Measurements from ENCODE around the gene BSCL2. TPM values are rescaled to one million over a fixed set of nuclear protein-coding genes. Genes with fewer than 3 reads are reported as not detected.
"Not testable (repeated sequence)": the region's sequence is repeated elsewhere in the genome, so short reads cannot be mapped to it uniquely, and the experiment has no call there.

BSCL2 gene
- total and polyA plus RNA-seq, 8 donors = 39.9 to 109 (median 49.5) TPM

- ATAC-seq = no peak
- Histone ChIP-seq H3K27me3 (no peaks in the 10 kb centered on the region), H3K4me1 (peaks cover 15 to 41% of the 10 kb centered on the region in 2 donors), H3K4me3 (peak overlapping the region; percentile 92 to 94), H3K9me3 (no peaks in the 10 kb centered on the region), H3K36me3 (peaks cover 0 to 46% of the 10 kb centered on the region in 2 donors), H3K27ac (peak overlapping the region; percentile 79 to 94)
- DNase-seq = no peak
- intact Hi-C loops (cut with DNase I) = no loop called here
- TF ChIP-seq CTCF (IDR thresholded peaks at IDR 0.05) = no peak
Observed at GRCh38 chr11:62678433-62678769, 28.8 kb downstream of the BSCL2 start.

- Histone ChIP-seq H3K27ac (no peak overlapping the region), H3K9me3 (no peaks in the 10 kb centered on the region), H3K36me3 (peaks cover 0 to 51% of the 10 kb centered on the region in 2 donors), H3K4me1 (peaks cover 18 to 48% of the 10 kb centered on the region in 2 donors), H3K4me3 (peak overlapping the region in 1 of 2 donors; percentile 92), H3K27me3 (no peaks in the 10 kb centered on the region)
- ATAC-seq (no peak), DNase-seq (peak in 1 of 4 donors; percentile 54)
- intact Hi-C loops (cut with DNase I) = no loop called here
- TF ChIP-seq CTCF (IDR thresholded peaks at IDR 0.05) = no peak
Observed at GRCh38 chr11:62677714-62678113, 29.5 kb downstream of the BSCL2 start.

GRCh38 chr11:62677156-62677555 lies 30.1 kb downstream of the BSCL2 start:
- Histone ChIP-seq H3K9me3 (no peaks in the 10 kb centered on the region), H3K4me1 (peaks cover 21 to 54% of the 10 kb centered on the region in 2 donors), H3K4me3 (no peak overlapping the region), H3K27me3 (no peaks in the 10 kb centered on the region), H3K27ac (no peak overlapping the region), H3K36me3 (peaks cover 0 to 51% of the 10 kb centered on the region in 2 donors)
- DNase-seq (no peak), ATAC-seq (no peak)
- intact Hi-C loops (cut with DNase I) = no loop called here
- no peak for TF ChIP-seq CTCF (IDR thresholded peaks at IDR 0.05)

GRCh38 chr11:62676698-62677097 lies 30.5 kb downstream of the BSCL2 start:
- no peak overlapping the region for H3K27ac ChIP-seq
- no peak for ATAC-seq
- peaks cover 21 to 54% of the 10 kb centered on the region in 2 donors for H3K4me1 ChIP-seq
- TF ChIP-seq CTCF (IDR thresholded peaks at IDR 0.05) = no peak
- no peaks in the 10 kb centered on the region for H3K27me3 ChIP-seq
- peaks cover 0 to 51% of the 10 kb centered on the region in 2 donors for H3K36me3 ChIP-seq
- H3K4me3 ChIP-seq = no peak overlapping the region
- H3K9me3 ChIP-seq = no peaks in the 10 kb centered on the region
- DNase-seq = no peak
- intact Hi-C loops (cut with DNase I) = no loop called here

- Histone ChIP-seq H3K4me1 (peaks cover 28 to 63% of the 10 kb centered on the region in 2 donors), H3K36me3 (peaks cover 0 to 51% of the 10 kb centered on the region in 2 donors)
- H3K27me3 ChIP-seq; H3K9me3 ChIP-seq; H3K4me3 ChIP-seq; intact Hi-C loops (cut with DNase I); H3K27ac ChIP-seq; ATAC-seq: not testable (repeated sequence)
- DNase-seq = peak in 1 of 4 donors; percentile 23
Observed at GRCh38 chr11:62675415-62675814, 31.8 kb downstream of the BSCL2 start.

- TF ChIP-seq CTCF (IDR thresholded peaks at IDR 0.05) = no peak
- no peak for DNase-seq
- Histone ChIP-seq H3K36me3 (peaks cover 0 to 51% of the 10 kb centered on the region in 2 donors), H3K27ac (peak overlapping the region in 1 of 2 donors; percentile 91), H3K4me1 (peaks cover 22 to 63% of the 10 kb centered on the region in 2 donors), H3K9me3 (no peaks in the 10 kb centered on the region), H3K4me3 (no peak overlapping the region), H3K27me3 (no peaks in the 10 kb centered on the region)
- no peak for ATAC-seq
- intact Hi-C loops (cut with DNase I) = no loop called here
Observed at GRCh38 chr11:62673196-62673525, 34.1 kb downstream of the BSCL2 start.
